ENCODE measurements around the gene PCDH9.

Gene PCDH9

GRCh38 chr13:66700117-66700601, 530.0 kb downstream of the PCDH9 start:
- DNase-seq = no peak

- DNase-seq = no peak
These were observed 536.5 kb downstream of the PCDH9 start for GRCh38 chr13:66693656-66694055.

GRCh38 chr13:66691149-66691548, 539.0 kb downstream of the PCDH9 start:
- no peak for DNase-seq

- DNase-seq = no peak
These were observed 540.5 kb downstream of the PCDH9 start for GRCh38 chr13:66689628-66690027.

- no peak for DNase-seq
These were observed 541.0 kb downstream of the PCDH9 start for GRCh38 chr13:66689037-66689619.

GRCh38 chr13:66681403-66681802, 548.7 kb downstream of the PCDH9 start:
- DNase-seq = no peak

GRCh38 chr13:66680031-66680430, 550.1 kb downstream of the PCDH9 start:
- DNase-seq = no peak

GRCh38 chr13:66675620-66676019, 554.5 kb downstream of the PCDH9 start:
- no peak for DNase-seq

- DNase-seq = no peak
These were observed 556.7 kb downstream of the PCDH9 start for GRCh38 chr13:66673401-66673800.

- no peak for DNase-seq
These were observed 564.1 kb downstream of the PCDH9 start for GRCh38 chr13:66665991-66666390.

GRCh38 chr13:66663711-66664110, 566.4 kb downstream of the PCDH9 start:
- no peak for DNase-seq

- no peak for DNase-seq
These were observed 566.9 kb downstream of the PCDH9 start for GRCh38 chr13:66663206-66663605.

GRCh38 chr13:66661336-66661735, 568.8 kb downstream of the PCDH9 start:
- DNase-seq = no peak

- no peak for DNase-seq
These were observed 569.7 kb downstream of the PCDH9 start for GRCh38 chr13:66660468-66660813.

- DNase-seq = no peak
These were observed 570.3 kb downstream of the PCDH9 start for GRCh38 chr13:66659701-66660467.

GRCh38 chr13:66659286-66659685, 570.9 kb downstream of the PCDH9 start:
- DNase-seq = no peak

GRCh38 chr13:66657165-66657881, 572.8 kb downstream of the PCDH9 start:
- no peak for DNase-seq

- no peak for DNase-seq
These were observed 574.2 kb downstream of the PCDH9 start for GRCh38 chr13:66655847-66656454.

GRCh38 chr13:66644855-66645460, 585.2 kb downstream of the PCDH9 start:
- DNase-seq = no peak

- no peak for DNase-seq
These were observed 589.9 kb downstream of the PCDH9 start for GRCh38 chr13:66640231-66640630.

- DNase-seq = no peak
These were observed 591.1 kb downstream of the PCDH9 start for GRCh38 chr13:66639044-66639443.

GRCh38 chr13:66635526-66635925, 594.6 kb downstream of the PCDH9 start:
- no peak for DNase-seq

- no peak for DNase-seq
These were observed 595.8 kb downstream of the PCDH9 start for GRCh38 chr13:66634384-66634783.
